Measurements from ENCODE around the gene TGM4.

DNA sequence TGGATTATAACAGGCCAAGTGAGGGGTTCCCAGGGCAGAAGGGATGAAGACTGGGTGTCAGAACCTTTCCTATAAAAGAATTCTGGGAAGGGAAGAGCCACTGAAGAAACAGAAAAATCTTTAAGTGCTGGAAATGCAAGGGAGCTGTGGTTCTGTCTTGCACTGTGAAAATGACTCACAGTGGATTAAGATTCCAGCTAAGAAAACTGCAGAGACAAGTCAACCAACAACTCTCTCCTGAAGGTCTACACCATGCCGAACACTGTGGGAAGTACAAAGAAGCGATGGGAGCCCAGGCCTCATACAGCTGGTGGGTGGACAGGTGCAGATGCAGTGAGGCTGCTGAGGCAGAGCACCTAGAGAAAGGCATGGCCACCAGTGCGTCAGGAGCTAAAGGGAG lies 73.8 kb downstream of the TGM4 start:
- TF ChIP-seq SREBF2 (IDR thresholded peaks at IDR 0.05; ENCODE audit: low read length) (no peak), MTA2 (IDR thresholded peaks at IDR 0.05; ENCODE audit: low read depth) (no peak), SPI1 (IDR thresholded peaks at IDR 0.05; ENCODE audit: borderline replicate concordance, insufficient read depth, low read depth, low read length) (no peak), ZBED1 (IDR thresholded peaks at IDR 0.05; ENCODE audit: borderline replicate concordance) (no peak), CREM (IDR thresholded peaks at IDR 0.05; ENCODE audit: low read depth) (no peak), CHD2 (IDR thresholded peaks at IDR 0.05; ENCODE audit: borderline replicate concordance, low read depth, low read length) (no peak), POLR2A (IDR thresholded peaks at IDR 0.05; ENCODE audit: low read depth, low read length) (no peak), PAX8 (IDR thresholded peaks at IDR 0.05) (no peak)
- TF ChIP-seq, protein P1, sequence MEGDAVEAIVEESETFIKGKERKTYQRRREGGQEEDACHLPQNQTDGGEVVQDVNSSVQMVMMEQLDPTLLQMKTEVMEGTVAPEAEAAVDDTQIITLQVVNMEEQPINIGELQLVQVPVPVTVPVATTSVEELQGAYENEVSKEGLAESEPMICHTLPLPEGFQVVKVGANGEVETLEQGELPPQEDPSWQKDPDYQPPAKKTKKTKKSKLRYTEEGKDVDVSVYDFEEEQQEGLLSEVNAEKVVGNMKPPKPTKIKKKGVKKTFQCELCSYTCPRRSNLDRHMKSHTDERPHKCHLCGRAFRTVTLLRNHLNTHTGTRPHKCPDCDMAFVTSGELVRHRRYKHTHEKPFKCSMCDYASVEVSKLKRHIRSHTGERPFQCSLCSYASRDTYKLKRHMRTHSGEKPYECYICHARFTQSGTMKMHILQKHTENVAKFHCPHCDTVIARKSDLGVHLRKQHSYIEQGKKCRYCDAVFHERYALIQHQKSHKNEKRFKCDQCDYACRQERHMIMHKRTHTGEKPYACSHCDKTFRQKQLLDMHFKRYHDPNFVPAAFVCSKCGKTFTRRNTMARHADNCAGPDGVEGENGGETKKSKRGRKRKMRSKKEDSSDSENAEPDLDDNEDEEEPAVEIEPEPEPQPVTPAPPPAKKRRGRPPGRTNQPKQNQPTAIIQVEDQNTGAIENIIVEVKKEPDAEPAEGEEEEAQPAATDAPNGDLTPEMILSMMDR (IDR thresholded peaks at IDR 0.05 in 2 of 3, conservative IDR thresholded peaks at IDR 0.05 in 1 of 3; ENCODE audit: control insufficient read depth in 2 of 3, extremely low read depth in 1 of 3, insufficient read depth in 1 of 3, low read depth in 3 of 3, low read length in 3 of 3) = no peak

All from GM12878 (cell line).